ENCODE results near the gene ATP1B2.

ATP1B2 gene

GRCh38 chr17:7705269-7706255 lies 54.8 kb downstream of the ATP1B2 start:
- Histone ChIP-seq H3K27ac (peak overlapping the region in 11 of 21 experiments; percentile 2 to 67 (median 47)), H3K4me3 (peak overlapping the region; percentile 28 to 58 (median 47))

GRCh38 chr17:7706631-7707354 lies 56.1 kb downstream of the ATP1B2 start:
- no peak overlapping the region for H3K4me3 ChIP-seq
- no peak overlapping the region for H3K27ac ChIP-seq

Data from skin epidermis (tissue), 12 donors.